Measurements from ENCODE around the gene HDAC10. TPM values are rescaled to one million over a fixed set of nuclear protein-coding genes. Genes with fewer than 3 reads are reported as not detected.

The HDAC10 gene
- total RNA-seq, 1 donor from 2014 or later, result 5.4 TPM

DNA sequence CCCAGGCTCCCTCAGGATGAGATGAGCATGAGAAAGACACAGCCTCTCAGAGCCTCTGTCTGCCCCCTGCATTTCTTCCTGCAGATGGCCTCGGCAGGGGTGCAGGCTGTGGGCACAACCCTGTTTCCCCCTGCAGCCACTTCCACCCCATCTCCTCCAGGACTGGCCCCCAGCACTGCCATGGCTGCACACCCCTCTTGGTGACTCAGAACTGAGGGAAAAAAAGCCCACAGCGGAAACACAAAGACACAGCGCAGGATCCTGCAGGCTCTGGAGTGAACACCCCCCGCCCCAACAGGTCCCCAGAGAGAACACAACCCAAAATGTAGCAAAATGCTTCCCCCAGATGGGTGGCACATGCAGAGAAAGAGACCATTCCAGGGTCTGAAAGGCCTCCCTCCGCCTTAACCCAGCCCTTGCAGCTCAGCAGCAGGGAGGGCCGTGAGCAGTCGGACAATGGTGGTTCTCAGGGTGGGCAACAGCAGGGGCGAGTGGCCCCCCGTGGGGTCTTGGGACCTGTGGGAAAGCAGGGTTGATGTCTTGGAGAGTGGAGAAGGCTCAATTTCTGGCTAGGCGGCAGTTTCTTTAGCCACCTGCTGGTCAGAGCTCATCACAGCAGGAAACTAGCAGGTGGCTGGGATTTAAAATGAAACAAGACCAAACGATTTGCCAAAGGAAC is 14.2 kb downstream of the HDAC10 start:
- peaks cover 35% of the 10 kb centered on the region for H3K79me2 ChIP-seq (ENCODE audit: low read depth)
- no peak overlapping the region for H3K4me3 ChIP-seq
- Mint-ChIP-seq H3K27me3 (ENCODE audit: insufficient read depth, low read depth) (peaks cover 6% of the 10 kb centered on the region), H3K27ac (peak overlapping the region; percentile 53), H3K4me3 (no peak overlapping the region), H3K4me1 (peaks cover 22% of the 10 kb centered on the region), H3K9me3 (peaks cover 3% of the 10 kb centered on the region), H3K36me3 (peaks cover 19% of the 10 kb centered on the region)
- peaks cover 32% of the 10 kb centered on the region for H4K20me1 ChIP-seq (ENCODE audit: low read depth)
- H3K36me3 ChIP-seq, result no peaks in the 10 kb centered on the region
- no peaks in the 10 kb centered on the region for H3K9me3 ChIP-seq (ENCODE audit: low read depth)
- peak; percentile 31 for DNase-seq (ENCODE audit: low spot score)
- H3K4me2 ChIP-seq, result no peak overlapping the region
- H3K9ac ChIP-seq, result no peak overlapping the region
- H3K4me1 ChIP-seq, result no peaks in the 10 kb centered on the region
- H3F3A ChIP-seq (ENCODE audit: low read depth), result peaks cover 9% of the 10 kb centered on the region
- no peaks in the 10 kb centered on the region for H3K27me3 ChIP-seq
- H3K27ac ChIP-seq, result no peak overlapping the region
- H2AFZ ChIP-seq (replicated peaks), result no peak overlapping the region
- TF ChIP-seq EZH2 (IDR thresholded peaks at IDR 0.05) (no peak), EZH2phosphoT487 (IDR thresholded peaks at IDR 0.05) (no peak)
- TF ChIP-seq, protein P1, sequence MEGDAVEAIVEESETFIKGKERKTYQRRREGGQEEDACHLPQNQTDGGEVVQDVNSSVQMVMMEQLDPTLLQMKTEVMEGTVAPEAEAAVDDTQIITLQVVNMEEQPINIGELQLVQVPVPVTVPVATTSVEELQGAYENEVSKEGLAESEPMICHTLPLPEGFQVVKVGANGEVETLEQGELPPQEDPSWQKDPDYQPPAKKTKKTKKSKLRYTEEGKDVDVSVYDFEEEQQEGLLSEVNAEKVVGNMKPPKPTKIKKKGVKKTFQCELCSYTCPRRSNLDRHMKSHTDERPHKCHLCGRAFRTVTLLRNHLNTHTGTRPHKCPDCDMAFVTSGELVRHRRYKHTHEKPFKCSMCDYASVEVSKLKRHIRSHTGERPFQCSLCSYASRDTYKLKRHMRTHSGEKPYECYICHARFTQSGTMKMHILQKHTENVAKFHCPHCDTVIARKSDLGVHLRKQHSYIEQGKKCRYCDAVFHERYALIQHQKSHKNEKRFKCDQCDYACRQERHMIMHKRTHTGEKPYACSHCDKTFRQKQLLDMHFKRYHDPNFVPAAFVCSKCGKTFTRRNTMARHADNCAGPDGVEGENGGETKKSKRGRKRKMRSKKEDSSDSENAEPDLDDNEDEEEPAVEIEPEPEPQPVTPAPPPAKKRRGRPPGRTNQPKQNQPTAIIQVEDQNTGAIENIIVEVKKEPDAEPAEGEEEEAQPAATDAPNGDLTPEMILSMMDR (IDR thresholded peaks at IDR 0.05), result peak; percentile 53

GRCh38 chr22:50233223-50233622 is 17.8 kb downstream of the HDAC10 start:
- Histone ChIP-seq H3K36me3 (no peaks in the 10 kb centered on the region), H3K9me3 (ENCODE audit: low read depth) (no peaks in the 10 kb centered on the region), H4K20me1 (ENCODE audit: low read depth) (peaks cover 17% of the 10 kb centered on the region)

DNA sequence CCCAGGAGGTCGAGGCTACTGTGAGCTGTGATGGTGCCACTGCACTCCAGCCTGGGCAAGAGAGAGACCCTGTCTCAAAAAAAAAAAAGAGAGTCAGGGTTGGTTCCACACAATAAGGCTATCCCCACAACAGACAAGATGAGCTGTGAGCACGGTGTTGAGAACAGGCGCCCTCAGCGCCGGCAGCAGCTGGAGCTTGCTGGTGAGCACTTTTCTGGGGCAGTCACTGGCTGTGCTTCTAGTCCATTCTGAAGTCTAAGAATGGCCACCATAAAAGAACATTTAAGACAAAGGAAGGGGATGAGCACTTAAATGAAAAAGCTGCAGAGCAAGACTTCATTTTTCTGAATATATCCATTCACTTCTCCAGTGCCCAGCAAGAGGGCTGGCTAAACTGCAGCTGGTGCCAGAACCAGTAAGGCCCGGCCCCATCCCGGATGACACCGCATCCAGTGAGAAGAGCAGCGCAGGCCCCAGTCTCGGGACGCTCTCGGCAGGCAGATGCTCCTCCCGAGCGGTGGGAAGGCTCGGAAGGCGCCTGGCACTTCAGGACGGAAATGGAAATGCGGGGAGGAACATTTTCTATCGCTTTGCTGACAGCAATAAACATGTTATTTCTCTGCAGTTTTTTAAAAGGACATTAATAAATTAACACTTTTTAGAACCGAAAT is 18.4 kb downstream of the HDAC10 start:
- Histone ChIP-seq H3K4me2 (no peak overlapping the region), H3K36me3 (no peaks in the 10 kb centered on the region), H3K4me1 (no peaks in the 10 kb centered on the region), H3F3A (ENCODE audit: low read depth) (peaks cover 9% of the 10 kb centered on the region), H3K9ac (no peak overlapping the region), H3K4me3 (no peak overlapping the region), H3K27ac (no peak overlapping the region), H3K79me2 (ENCODE audit: low read depth) (peaks cover 15% of the 10 kb centered on the region), H4K20me1 (ENCODE audit: low read depth) (peaks cover 13% of the 10 kb centered on the region), H3K9me3 (ENCODE audit: low read depth) (no peaks in the 10 kb centered on the region), H2AFZ (replicated peaks) (no peak overlapping the region), H3K27me3 (no peaks in the 10 kb centered on the region)
- DNase-seq (ENCODE audit: low spot score), result no peak
- H3K27me3 Mint-ChIP-seq (ENCODE audit: insufficient read depth, low read depth), result peaks cover 8% of the 10 kb centered on the region
- peaks cover 9% of the 10 kb centered on the region for H3K4me1 Mint-ChIP-seq
- H3K9me3 Mint-ChIP-seq, result peaks cover 3% of the 10 kb centered on the region
- H3K27ac Mint-ChIP-seq, result no peak overlapping the region
- peaks cover 24% of the 10 kb centered on the region for H3K36me3 Mint-ChIP-seq
- no peak overlapping the region for H3K4me3 Mint-ChIP-seq
- TF ChIP-seq, protein P1 (IDR thresholded peaks at IDR 0.05), result no peak
- no peak for TF ChIP-seq EZH2phosphoT487 (IDR thresholded peaks at IDR 0.05)
- no peak for TF ChIP-seq EZH2 (IDR thresholded peaks at IDR 0.05)

More at GRCh38 chr22:50233223-50233622, 17.8 kb downstream of the HDAC10 start:
- no peak overlapping the region for H3K4me3 ChIP-seq
- peaks cover 9% of the 10 kb centered on the region for H3F3A ChIP-seq (ENCODE audit: low read depth)
- no peaks in the 10 kb centered on the region for H3K27me3 ChIP-seq
- no peak for DNase-seq (ENCODE audit: low spot score)
- Mint-ChIP-seq H3K36me3 (peaks cover 24% of the 10 kb centered on the region), H3K9me3 (peaks cover 3% of the 10 kb centered on the region), H3K4me3 (no peak overlapping the region), H3K27me3 (ENCODE audit: insufficient read depth, low read depth) (peaks cover 10% of the 10 kb centered on the region), H3K27ac (no peak overlapping the region), H3K4me1 (peaks cover 14% of the 10 kb centered on the region)
- H3K79me2 ChIP-seq (ENCODE audit: low read depth), result peaks cover 15% of the 10 kb centered on the region
- no peak for TF ChIP-seq EZH2 (IDR thresholded peaks at IDR 0.05)
- no peak for TF ChIP-seq EZH2phosphoT487 (IDR thresholded peaks at IDR 0.05)
- TF ChIP-seq, protein P1 (IDR thresholded peaks at IDR 0.05), result no peak
- no peaks in the 10 kb centered on the region for H3K4me1 ChIP-seq
- H3K27ac ChIP-seq, result no peak overlapping the region
- H3K9ac ChIP-seq, result no peak overlapping the region
- H3K4me2 ChIP-seq, result no peak overlapping the region
- no peak overlapping the region for H2AFZ ChIP-seq (replicated peaks)

Measured in neural progenitor cell (in vitro differentiated cells).